HL-60/S4 (cell line): ENCODE measurements around the gene LRRC75A.

Experiments
- in situ Hi-C: fragments of 300-500 bp; cut with MboI; formaldehyde crosslinking; loops from 2 replicates; pipeline ENCODE4 v1.14.3; 2022; ENCODE audit warnings: low sequenced_read_pairs

Gene LRRC75A

GRCh38 chr17:16438173-16438556 is 53.8 kb downstream of the LRRC75A start:
- in situ Hi-C loops: loop anchor here (25.0 kb wide), 1 partner anchor 874 kb away; the partner anchor contains the start of gene NT5M

- in situ Hi-C loops: loop anchor here (25.0 kb wide), 1 partner anchor 875 kb away; the partner anchor contains the start of gene NT5M
Observed at GRCh38 chr17:16437083-16437482, 54.9 kb downstream of the LRRC75A start.

- in situ Hi-C loops: loop anchor here (25.0 kb wide), 1 partner anchor 876 kb away; the partner anchor contains the start of gene NT5M
Observed at GRCh38 chr17:16435925-16436886, 55.8 kb downstream of the LRRC75A start.

GRCh38 chr17:16434662-16435061 is 57.3 kb downstream of the LRRC75A start:
- in situ Hi-C loops: loop anchor here (25.0 kb wide), 1 partner anchor 878 kb away; the partner anchor contains the start of gene NT5M

- in situ Hi-C loops: loop anchor here (25.0 kb wide), 1 partner anchor 879 kb away; the partner anchor contains the start of gene NT5M
Observed at GRCh38 chr17:16433514-16433913, 58.5 kb downstream of the LRRC75A start.

- in situ Hi-C loops: loop anchor here (25.0 kb wide), 1 partner anchor 880 kb away; the partner anchor contains the start of gene NT5M
Observed at GRCh38 chr17:16432017-16432416, 60.0 kb downstream of the LRRC75A start.

GRCh38 chr17:16430650-16431049 is 61.3 kb downstream of the LRRC75A start:
- in situ Hi-C loops: loop anchor here (25.0 kb wide), 1 partner anchor 882 kb away; the partner anchor contains the start of gene NT5M

GRCh38 chr17:16429083-16429482 is 62.9 kb downstream of the LRRC75A start:
- in situ Hi-C loops: loop anchor here (25.0 kb wide), 1 partner anchor 883 kb away; the partner anchor contains the start of gene NT5M

GRCh38 chr17:16428098-16428882 is 63.7 kb downstream of the LRRC75A start:
- in situ Hi-C loops: loop anchor here (25.0 kb wide), 1 partner anchor 884 kb away; the partner anchor contains the start of gene NT5M

GRCh38 chr17:16427020-16427419 is 65.0 kb downstream of the LRRC75A start:
- in situ Hi-C loops: loop anchor here (25.0 kb wide), 1 partner anchor 885 kb away; the partner anchor contains the start of gene NT5M

GRCh38 chr17:16425698-16426659 is 66.0 kb downstream of the LRRC75A start:
- in situ Hi-C loops: loop anchor here (25.0 kb wide), 1 partner anchor 886 kb away; the partner anchor contains the start of gene NT5M

GRCh38 chr17:16425202-16425601 is 66.8 kb downstream of the LRRC75A start:
- in situ Hi-C loops: loop anchor here (25.0 kb wide), 1 partner anchor 887 kb away; the partner anchor contains the start of gene NT5M

GRCh38 chr17:16423226-16423872 is 68.6 kb downstream of the LRRC75A start:
- in situ Hi-C loops: no loop called here

- in situ Hi-C loops: no loop called here
Observed at GRCh38 chr17:16422416-16422815, 69.6 kb downstream of the LRRC75A start.

- in situ Hi-C loops: no loop called here
Observed at GRCh38 chr17:16419929-16420271, 72.1 kb downstream of the LRRC75A start.

- in situ Hi-C loops: no loop called here
Observed at GRCh38 chr17:16419074-16419928, 72.7 kb downstream of the LRRC75A start.

- in situ Hi-C loops: no loop called here
Observed at GRCh38 chr17:16418685-16419068, 73.3 kb downstream of the LRRC75A start.
